Esophagus squamous epithelium (tissue), 4 donors: ENCODE results near the gene CBLB.

Source experiments
- POLR2A ChIP-seq, 4 donors: fragments of 450-650 bp; IDR thresholded peaks; one replicate each; pipeline ENCODE4 v1.6.1; 2017; ENCODE audit warnings: antibody characterized with exemption in 4 of 4, mild to moderate bottlenecking in 4 of 4, moderate library complexity in 3 of 4
- TF ChIP-seq, protein P1 (sequence below), 6 experiments: fragments of 450-650 bp in 4 of 6; fragments of 200-600 bp in 2 of 6; sonication (generic) in 2 of 6; IDR thresholded peaks; one replicate each; pipeline ENCODE4 v1.5.1; 2016 to 2019; ENCODE audit warnings: antibody characterized with exemption in 6 of 6, mild to moderate bottlenecking in 4 of 6, moderate library complexity in 4 of 6

DNA sequence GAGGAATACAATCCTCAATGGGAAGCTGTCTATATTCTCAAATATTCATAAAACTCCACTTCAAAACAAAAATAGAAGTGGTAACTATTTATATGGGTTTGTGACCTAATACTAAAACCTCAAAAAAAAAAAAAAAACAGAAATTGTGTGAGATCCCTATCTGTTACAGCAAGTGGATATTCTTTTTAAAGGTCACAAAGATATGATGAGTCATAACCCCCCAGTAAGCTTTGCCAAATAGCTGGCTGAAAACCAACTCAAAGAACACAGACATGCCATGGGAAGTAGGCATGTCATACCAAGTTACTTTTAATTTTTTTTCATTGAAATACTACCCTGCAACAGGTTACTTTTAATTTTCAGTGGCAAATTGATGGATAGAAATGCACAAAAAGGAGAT, 62.5 kb downstream of the CBLB start:
- TF ChIP-seq POLR2A (IDR thresholded peaks at IDR 0.05): no peak
- TF ChIP-seq, protein P1, sequence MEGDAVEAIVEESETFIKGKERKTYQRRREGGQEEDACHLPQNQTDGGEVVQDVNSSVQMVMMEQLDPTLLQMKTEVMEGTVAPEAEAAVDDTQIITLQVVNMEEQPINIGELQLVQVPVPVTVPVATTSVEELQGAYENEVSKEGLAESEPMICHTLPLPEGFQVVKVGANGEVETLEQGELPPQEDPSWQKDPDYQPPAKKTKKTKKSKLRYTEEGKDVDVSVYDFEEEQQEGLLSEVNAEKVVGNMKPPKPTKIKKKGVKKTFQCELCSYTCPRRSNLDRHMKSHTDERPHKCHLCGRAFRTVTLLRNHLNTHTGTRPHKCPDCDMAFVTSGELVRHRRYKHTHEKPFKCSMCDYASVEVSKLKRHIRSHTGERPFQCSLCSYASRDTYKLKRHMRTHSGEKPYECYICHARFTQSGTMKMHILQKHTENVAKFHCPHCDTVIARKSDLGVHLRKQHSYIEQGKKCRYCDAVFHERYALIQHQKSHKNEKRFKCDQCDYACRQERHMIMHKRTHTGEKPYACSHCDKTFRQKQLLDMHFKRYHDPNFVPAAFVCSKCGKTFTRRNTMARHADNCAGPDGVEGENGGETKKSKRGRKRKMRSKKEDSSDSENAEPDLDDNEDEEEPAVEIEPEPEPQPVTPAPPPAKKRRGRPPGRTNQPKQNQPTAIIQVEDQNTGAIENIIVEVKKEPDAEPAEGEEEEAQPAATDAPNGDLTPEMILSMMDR (IDR thresholded peaks at IDR 0.05): no peak
